Measurements from ENCODE around the gene ZNF408.
"Not testable (repeated sequence)": the region's sequence is repeated elsewhere in the genome, so short reads cannot be mapped to it uniquely, and the experiment has no call there.

The ZNF408 gene

DNA sequence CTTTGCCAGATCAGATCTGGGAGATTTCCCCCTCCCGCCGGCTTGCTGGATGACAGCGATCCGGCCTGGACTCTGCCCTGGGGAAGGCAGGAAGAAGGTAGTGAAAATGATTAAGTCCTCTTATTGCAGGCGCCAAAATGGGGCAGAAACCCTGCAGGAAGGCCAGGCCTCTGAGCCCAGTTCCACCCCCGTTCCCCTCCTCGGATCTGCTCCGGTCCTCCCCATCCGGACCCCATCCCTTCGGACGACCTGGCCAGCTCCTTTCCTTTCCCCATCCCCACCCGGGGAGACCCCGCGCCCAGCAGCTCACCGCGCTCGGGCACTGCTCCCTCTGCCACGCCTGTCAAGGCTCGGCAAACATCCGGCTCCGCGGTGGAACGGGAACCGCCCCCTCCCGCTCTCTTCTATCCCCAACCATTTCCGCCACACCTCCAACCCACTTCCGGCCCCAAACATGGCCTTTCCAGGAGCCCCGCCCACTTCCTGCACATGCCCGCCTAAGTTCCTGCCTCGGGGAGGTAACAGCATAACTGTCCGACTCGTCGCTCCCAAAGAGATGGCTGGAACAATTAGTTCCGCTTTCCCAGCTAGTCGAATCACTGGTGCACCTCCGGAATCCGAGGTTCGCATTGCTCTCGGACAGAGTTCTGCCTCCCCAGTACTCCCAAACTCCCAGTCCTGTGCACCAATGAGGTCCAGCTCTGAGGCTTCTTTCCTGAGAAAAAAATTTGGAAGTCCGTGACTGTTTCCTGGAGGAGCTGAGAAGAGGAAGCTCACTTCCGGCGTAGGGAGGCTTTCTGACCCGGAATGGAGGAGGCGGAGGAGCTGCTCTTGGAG lies at the start of gene ZNF408, which contains the start of gene ARHGAP1:
Gene ZNF408, plus strand, starts transcription at position 791 of the 837 bp plus-strand sequence. Its CDS starts 17 bp downstream, at position 808.
Gene ARHGAP1, minus strand, starts transcription at position 379 of the 837 bp plus-strand sequence. CDS start 4,512 bp downstream, outside the sequence.
- intact Hi-C loops (cut with DNase I), result loop anchor here (5.0 kb wide), 1 partner anchor 83 kb away; the partner anchor contains the start of genes ATG13 and HARBI1

GRCh38 chr11:46655631-46656030 lies 45.2 kb upstream of the ZNF408 start:
- intact Hi-C loops (cut with DNase I), result no loop called here
- peak in 2 of 42 donors; percentile 14 to 16 for DNase-seq

More for the DNA sequence above, at the start of gene ZNF408, which contains the start of gene ARHGAP1:
- peak; percentile 98 to 100 (median 99) for DNase-seq

DNA sequence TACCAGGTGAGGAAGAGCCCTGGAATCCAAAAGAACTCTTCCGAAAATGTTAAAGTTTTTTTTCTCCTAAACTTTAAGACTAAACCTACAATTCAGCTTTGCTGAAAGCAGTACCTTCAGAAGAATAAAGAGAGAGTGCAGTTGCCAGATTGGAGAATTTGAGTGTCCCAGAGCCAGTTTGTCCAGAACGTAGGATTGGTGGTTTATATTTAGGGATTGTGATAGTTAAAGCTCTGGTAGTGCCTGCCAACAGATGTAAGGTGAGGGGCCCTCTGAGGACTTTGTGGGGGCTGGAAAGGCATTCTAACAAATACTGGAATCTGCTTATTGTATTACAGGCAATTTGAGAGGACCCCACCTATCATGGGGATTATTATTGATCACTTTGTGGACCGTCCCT lies 43.6 kb upstream of the ZNF408 start:
- DNase-seq, result no peak
- intact Hi-C loops (cut with DNase I), result no loop called here

DNA sequence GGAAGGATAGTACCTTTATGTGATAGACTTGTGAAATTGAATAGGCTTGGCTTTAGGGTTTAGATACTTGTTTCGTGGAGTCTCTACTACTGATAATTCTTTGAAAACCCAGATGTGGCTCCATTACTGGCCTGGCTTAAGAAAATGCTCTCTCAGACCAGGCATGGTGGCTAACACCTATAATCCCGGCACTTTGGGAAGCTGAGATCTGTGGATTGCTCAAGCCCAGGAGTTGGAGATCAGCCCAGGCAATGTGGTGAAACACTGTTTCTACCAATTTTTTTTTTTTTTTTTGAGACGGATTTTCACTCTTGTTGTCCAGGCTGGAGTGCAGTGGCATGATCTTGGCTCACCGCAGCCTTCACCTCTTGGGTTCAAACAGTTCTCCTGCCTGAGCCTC lies 42.6 kb upstream of the ZNF408 start:
- peak in 1 of 42 donors; percentile 20 for DNase-seq
- intact Hi-C loops (cut with DNase I), result no loop called here

GRCh38 chr11:46659908-46660307 lies 40.9 kb upstream of the ZNF408 start:
- DNase-seq, result peak in 4 of 42 donors; percentile 40 to 66 (median 52)
- intact Hi-C loops (cut with DNase I), result no loop called here

DNA sequence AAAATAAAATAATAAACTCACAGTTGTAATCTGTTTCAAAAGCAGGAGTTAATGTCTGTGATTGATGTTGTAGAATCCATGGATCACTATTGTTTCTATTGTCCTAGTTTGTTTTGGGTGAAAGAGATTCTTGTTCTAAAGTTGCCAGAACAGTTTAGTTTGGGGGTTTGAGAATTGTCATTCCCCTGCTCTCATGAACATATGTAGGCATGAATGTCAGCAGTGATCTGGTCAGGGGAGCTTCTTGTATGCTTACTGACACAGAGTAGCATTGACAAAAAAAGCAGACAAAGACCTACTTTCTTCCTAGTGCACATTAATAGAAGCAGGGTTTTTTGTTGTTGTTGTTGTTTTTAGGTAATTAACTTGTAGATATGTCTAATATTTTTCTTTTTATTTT lies 39.0 kb upstream of the ZNF408 start:
- peak in 2 of 42 donors; percentile 31 to 48 for DNase-seq
- intact Hi-C loops (cut with DNase I), result no loop called here

DNA sequence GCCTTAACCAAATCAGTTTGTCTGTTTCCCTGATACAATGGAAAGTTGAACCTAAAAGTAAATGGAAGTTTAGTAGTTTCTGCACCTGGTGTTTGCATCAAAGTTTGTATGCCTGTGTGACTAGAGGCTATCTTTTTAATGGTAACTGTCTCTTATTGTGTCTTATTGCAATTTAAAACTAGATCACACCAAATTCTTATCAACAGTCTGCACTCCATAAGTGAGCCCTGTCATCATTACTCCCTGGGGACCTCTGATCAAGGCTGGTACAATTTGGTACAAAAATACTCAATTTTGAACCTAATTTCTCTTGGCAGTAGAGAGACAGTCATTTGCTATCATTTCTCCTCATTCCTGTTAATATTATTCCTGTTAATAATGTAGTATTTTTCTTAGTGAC lies 38.5 kb upstream of the ZNF408 start:
- DNase-seq, result no peak
- intact Hi-C loops (cut with DNase I), result no loop called here

DNA sequence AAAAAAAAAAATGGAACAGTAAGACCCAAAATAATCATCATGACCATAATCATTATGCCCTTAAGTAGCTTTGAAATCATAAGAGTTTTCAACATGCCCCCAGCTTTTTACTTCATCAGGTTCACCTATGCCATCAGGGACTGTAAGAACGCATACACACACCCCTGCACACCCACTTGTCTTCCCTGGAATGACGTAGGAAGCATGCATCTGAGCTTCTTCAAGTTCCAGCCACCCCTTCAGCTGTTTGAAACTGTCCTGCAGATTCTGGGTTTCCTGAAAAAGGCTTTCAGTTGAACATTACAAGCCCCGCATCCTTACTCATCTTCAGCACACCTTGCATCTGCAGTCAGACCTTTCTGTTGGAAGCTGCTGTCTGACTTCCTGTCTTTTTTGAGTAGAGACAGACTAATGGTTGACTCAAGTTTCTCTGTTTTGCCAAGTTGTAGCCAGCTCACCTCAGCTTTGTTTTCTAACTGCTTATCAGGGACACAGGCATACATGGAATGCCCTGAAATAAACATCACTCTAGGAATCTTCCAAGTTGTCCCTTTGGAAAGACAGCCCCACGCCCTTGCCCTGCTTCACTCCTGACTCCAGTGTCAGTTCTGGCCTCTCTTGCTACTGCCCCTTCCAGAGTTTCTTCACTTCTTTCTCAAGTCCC lies 37.4 kb upstream of the ZNF408 start:
- peak in 24 of 42 donors; percentile 23 to 89 (median 62) for DNase-seq
- intact Hi-C loops (cut with DNase I), result no loop called here

GRCh38 chr11:46664612-46665011 lies 36.2 kb upstream of the ZNF408 start:
- intact Hi-C loops (cut with DNase I), result no loop called here
- peak in 2 of 42 donors; percentile 10 to 36 for DNase-seq

DNA sequence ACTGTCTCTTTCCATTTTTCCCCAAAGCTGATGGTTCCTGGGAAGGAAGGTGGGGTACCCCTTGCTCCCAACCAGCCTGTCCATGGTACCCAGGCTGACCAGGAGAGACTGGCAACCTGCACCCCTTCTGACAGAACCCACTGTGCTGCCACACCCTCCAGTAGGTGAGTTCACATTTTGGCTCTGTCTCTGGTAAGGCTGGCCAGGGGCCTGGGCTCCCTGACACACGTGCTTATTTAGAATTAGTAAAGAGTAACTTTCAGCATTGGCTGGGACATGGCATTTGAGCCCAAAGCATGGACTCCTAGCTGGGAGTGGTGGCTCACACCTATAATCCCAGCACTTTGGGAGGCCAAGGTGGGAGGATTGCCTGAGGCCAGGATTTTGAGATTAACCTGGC lies 35.5 kb upstream of the ZNF408 start:
- peak in 2 of 42 donors; percentile 24 to 29 for DNase-seq
- intact Hi-C loops (cut with DNase I), result no loop called here

DNA sequence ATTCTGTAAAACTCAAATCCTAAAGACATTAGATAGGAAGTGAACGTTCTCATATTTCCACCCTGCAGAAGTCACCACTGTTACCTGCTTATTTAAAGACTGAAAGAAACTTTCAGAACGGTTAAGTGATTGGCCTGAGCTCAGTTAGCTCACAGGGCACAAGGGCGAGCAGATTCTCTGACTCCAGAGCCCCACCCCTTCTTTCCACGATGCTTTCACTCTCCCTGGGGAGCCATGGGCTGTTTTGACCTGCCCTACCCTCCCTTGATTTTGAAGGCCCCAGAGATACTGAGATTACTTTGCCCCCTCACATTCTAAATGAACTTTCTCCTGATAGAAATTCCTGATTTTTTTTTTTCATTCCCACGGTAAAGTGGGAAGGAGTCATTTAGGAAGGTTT lies 34.3 kb upstream of the ZNF408 start:
- intact Hi-C loops (cut with DNase I), result no loop called here
- DNase-seq, result peak in 2 of 42 donors; percentile 12 to 25

DNA sequence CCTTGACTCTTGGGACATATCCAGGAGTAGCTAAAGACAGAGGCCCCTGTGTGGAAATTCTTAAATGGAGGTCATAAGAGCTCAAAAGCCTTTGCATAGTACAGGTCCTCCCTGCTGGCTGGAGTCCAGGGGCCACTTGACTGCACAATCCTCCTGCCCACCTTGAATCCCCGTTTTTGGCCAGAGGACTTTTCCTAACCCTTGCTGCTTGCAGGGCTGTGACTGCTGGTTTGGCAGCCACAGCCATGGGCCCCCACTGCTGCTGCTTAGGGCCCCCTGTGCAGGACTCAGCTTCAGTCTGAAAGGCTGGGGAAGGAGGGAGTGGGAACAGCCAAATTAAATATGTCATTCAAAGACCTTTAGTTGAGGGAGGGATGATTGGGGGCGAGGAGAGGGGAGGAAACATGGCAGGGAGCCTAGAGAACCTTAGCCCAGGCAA lies 33.8 kb upstream of the ZNF408 start:
- intact Hi-C loops (cut with DNase I), result no loop called here
- DNase-seq, result peak in 2 of 42 donors; percentile 15 to 34

DNA sequence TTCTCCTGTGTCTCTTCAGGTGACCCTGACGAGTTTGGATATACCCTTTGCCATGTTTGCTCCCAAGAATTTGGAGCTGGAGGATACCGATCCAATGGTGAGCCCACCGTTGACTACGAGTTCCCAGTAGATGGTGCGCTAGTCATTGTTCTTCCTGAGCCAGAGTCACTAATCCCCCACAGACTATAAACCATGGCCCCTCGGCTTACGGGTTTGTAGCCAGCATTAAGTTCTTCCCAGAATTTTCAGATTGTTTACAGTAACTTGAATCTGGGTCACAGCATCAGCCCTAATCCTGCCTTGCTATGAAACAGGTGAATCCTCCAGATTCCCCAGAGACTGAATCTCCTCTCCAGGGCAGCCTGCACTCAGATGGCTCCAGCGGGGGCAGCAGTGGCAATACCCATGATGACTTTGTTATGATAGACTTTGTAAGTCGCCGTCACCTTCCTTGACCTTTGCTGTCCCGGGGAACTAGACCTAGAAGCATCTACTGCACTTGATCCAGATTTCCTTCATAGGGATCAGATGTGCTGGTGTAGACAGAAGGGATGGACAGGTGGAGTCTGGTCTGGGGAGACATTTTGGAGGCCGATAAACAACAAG lies 32.2 kb upstream of the ZNF408 start:
- intact Hi-C loops (cut with DNase I), result no loop called here
- no peak for DNase-seq

GRCh38 chr11:46669711-46670139 lies 31.1 kb upstream of the ZNF408 start:
- DNase-seq, result peak in 7 of 42 donors; percentile 13 to 69 (median 36)
- intact Hi-C loops (cut with DNase I), result no loop called here

DNA sequence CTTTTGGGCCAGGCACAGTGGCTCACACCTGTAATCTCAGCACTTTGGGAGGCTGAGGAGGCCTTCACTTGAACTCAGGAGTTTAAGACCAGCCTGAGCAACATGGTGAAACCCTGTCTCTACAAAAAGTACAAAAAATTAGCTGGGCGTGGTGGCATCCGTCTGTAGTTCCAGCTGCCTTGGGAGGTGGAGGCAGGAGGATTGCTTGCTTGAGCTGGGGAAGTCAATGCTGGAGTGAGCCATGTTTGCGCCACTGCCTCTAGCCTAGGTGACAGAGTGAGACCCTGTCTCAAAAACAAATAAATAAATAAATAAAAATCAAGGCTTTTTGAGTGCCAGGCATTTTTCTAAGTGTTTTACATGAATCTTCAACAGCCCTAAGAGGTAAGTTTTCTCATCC lies 30.3 kb upstream of the ZNF408 start:
- intact Hi-C loops (cut with DNase I), result not testable (repeated sequence)
- peak in 1 of 42 donors; percentile 30 for DNase-seq

DNA sequence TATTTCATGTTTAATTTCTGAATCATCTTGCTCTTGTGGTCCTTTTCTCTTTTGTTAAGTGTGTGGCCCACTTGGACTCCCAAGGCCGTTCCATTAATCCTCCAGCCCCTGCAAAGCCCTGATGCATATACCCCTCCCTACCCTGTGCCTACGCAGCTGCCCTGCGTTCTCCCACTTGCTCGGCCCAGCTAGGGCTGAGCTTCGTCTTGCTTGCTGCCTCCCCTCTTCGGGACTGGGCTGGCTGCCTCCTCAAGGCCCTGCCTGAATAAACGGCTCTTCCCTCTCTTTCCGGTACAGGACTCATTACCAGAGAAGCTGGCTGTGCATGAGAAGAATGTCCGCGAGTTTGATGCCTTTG lies 28.9 kb upstream of the ZNF408 start:
- peak in 1 of 42 donors; percentile 9 for DNase-seq
- intact Hi-C loops (cut with DNase I), result no loop called here

DNA sequence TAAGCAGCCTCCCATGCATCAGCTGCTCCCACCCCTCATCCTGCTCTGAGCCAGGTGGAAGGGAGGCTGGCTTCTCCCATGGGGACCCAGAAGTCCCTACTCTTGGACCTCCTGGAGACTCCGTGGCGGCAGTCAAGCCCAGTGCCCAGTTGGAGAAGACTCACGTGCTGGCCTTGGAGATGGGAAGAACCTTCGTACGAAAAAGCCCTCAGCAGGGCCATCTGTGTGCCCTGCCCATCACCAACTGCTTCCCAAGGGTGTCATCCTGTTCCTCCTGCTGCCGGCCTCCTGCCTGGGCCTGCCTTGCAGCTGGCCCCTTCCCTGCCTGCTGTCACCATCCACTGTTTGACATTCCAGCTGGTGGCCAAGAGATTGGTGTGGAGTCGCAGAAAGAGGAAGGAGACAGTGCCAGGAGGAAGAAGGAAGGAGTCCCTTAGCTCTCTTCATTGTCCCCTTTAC lies 28.4 kb upstream of the ZNF408 start:
- DNase-seq, result peak in 1 of 42 donors; percentile 20

GRCh38 chr11:46673713-46674462 lies 26.9 kb upstream of the ZNF408 start:
- peak in 1 of 42 donors; percentile 24 for DNase-seq
- intact Hi-C loops (cut with DNase I), result no loop called here

More for the DNA sequence above, 28.4 kb upstream of the ZNF408 start:
- intact Hi-C loops (cut with DNase I), result no loop called here

Data from head of caudate nucleus (tissue), 42 donors.